Prostate gland (tissue), 2 donors: ENCODE results near the gene NPR1.
A peak's percentile ranks its signal among the peaks of the same experiment; 100 is the strongest.

Experiments used
- CTCF ChIP-seq, 4 experiments: fragments of 200-600 bp in 2 of 4; fragments of 450-650 bp in 2 of 4; sonication (generic) in 2 of 4; IDR thresholded peaks; 1 replicate in 3 of 4; 2 replicates in 1 of 4; pipeline ENCODE4 v1.5.1; 2016 to 2019; ENCODE audit warnings: antibody characterized with exemption in 4 of 4, mild to moderate bottlenecking in 2 of 4, moderate library complexity in 2 of 4
- POLR2A ChIP-seq: fragments of 450-650 bp; IDR thresholded peaks from one replicate; pipeline ENCODE4 v1.6.1; 2016; ENCODE audit warnings: antibody characterized with exemption, mild to moderate bottlenecking

- peak in 2 of 4 experiments; percentile 26 to 44 for TF ChIP-seq CTCF (IDR thresholded peaks at IDR 0.05)
- TF ChIP-seq POLR2A: peak; percentile 94
Measured at GRCh38 chr1:153633754-153634665, 44.5 kb upstream of the NPR1 start, which contains the start of gene CHTOP.
